GM18870 (cell line): ENCODE data around the gene CACNA1B.
"Not testable (repeated sequence)": the region's sequence is repeated elsewhere in the genome, so short reads cannot be mapped to it uniquely, and the experiment has no call there.

Source experiments
- ATAC-seq: cut with Tn5 transposase; IDR thresholded peaks from one replicate; pipeline ENCODE4 v1.9.1; 2021; ENCODE audit warnings: moderate library complexity; ENCODE audit not compliant: unreplicated experiment

The CACNA1B gene

GRCh38 chr9:138068601-138069035 is 191.0 kb downstream of the CACNA1B start:
- ATAC-seq, result no peak

GRCh38 chr9:138069731-138070456 is 192.3 kb downstream of the CACNA1B start:
- no peak for ATAC-seq

- ATAC-seq, result no peak
Observed at GRCh38 chr9:138070815-138071214, 193.2 kb downstream of the CACNA1B start.

GRCh38 chr9:138071292-138071691 is 193.7 kb downstream of the CACNA1B start:
- no peak for ATAC-seq

- no peak for ATAC-seq
Observed at GRCh38 chr9:138071731-138072130, 194.1 kb downstream of the CACNA1B start.

GRCh38 chr9:138072161-138072842 is 194.7 kb downstream of the CACNA1B start:
- ATAC-seq, result no peak

GRCh38 chr9:138072897-138073296 is 195.3 kb downstream of the CACNA1B start:
- ATAC-seq, result no peak

- no peak for ATAC-seq
Observed at GRCh38 chr9:138073408-138073807, 195.8 kb downstream of the CACNA1B start.

- no peak for ATAC-seq
Observed at GRCh38 chr9:138073808-138074207, 196.2 kb downstream of the CACNA1B start.

GRCh38 chr9:138074516-138074915 is 196.9 kb downstream of the CACNA1B start:
- ATAC-seq, result no peak

GRCh38 chr9:138075496-138075895 is 197.9 kb downstream of the CACNA1B start:
- no peak for ATAC-seq

GRCh38 chr9:138075961-138076649 is 198.5 kb downstream of the CACNA1B start:
- ATAC-seq, result no peak

GRCh38 chr9:138076650-138077009 is 199.0 kb downstream of the CACNA1B start:
- ATAC-seq, result no peak

- no peak for ATAC-seq
Observed at GRCh38 chr9:138077126-138077525, 199.5 kb downstream of the CACNA1B start.

- no peak for ATAC-seq
Observed at GRCh38 chr9:138077898-138078540, 200.4 kb downstream of the CACNA1B start.

GRCh38 chr9:138078846-138079245 is 201.3 kb downstream of the CACNA1B start:
- ATAC-seq, result no peak

GRCh38 chr9:138080979-138081378 is 203.4 kb downstream of the CACNA1B start:
- ATAC-seq, result no peak

- no peak for ATAC-seq
Observed at GRCh38 chr9:138082918-138083636, 205.5 kb downstream of the CACNA1B start.

- no peak for ATAC-seq
Observed at GRCh38 chr9:138083873-138084272, 206.3 kb downstream of the CACNA1B start.

GRCh38 chr9:138085568-138085967 is 208.0 kb downstream of the CACNA1B start:
- ATAC-seq, result no peak

GRCh38 chr9:138092057-138092456 is 214.5 kb downstream of the CACNA1B start:
- not testable (repeated sequence) for ATAC-seq
